KG1 (cell line): Measurements from ENCODE around the gene PHF12.

ENCODE experiments used
- DNase-seq: peaks from one replicate; lab custom pipeline; 2025; lab: John Stamatoyannopoulos, UW

PHF12 gene

GRCh38 chr17:28975031-28975430 lies 23.7 kb upstream of the PHF12 start:
- DNase-seq = no peak

- DNase-seq = no peak
Observed at GRCh38 chr17:28974451-28974850, 23.1 kb upstream of the PHF12 start.

GRCh38 chr17:28973425-28973824 lies 22.1 kb upstream of the PHF12 start:
- no peak for DNase-seq

GRCh38 chr17:28972437-28972836 lies 21.1 kb upstream of the PHF12 start:
- no peak for DNase-seq

GRCh38 chr17:28970879-28971278 lies 19.6 kb upstream of the PHF12 start:
- DNase-seq = no peak

- no peak for DNase-seq
Observed at GRCh38 chr17:28969706-28970393, 18.5 kb upstream of the PHF12 start.

GRCh38 chr17:28968914-28969295 lies 17.6 kb upstream of the PHF12 start:
- DNase-seq = no peak

GRCh38 chr17:28968231-28968913 lies 17.1 kb upstream of the PHF12 start:
- DNase-seq = no peak

- DNase-seq = no peak
Observed at GRCh38 chr17:28967221-28968135, 16.2 kb upstream of the PHF12 start.

GRCh38 chr17:28963841-28964240 lies 12.5 kb upstream of the PHF12 start:
- DNase-seq = no peak

- no peak for DNase-seq
Observed at GRCh38 chr17:28963055-28963611, 11.8 kb upstream of the PHF12 start.

- DNase-seq = no peak
Observed at GRCh38 chr17:28961391-28961790, 10.1 kb upstream of the PHF12 start.

- DNase-seq = no peak
Observed at GRCh38 chr17:28960256-28961061, 9.1 kb upstream of the PHF12 start.

- DNase-seq = no peak
Observed at GRCh38 chr17:28959471-28959871, 8.2 kb upstream of the PHF12 start.

GRCh38 chr17:28958820-28959455 lies 7.6 kb upstream of the PHF12 start:
- DNase-seq = no peak

GRCh38 chr17:28957992-28958355 lies 6.7 kb upstream of the PHF12 start:
- no peak for DNase-seq

GRCh38 chr17:28957277-28957991 lies 6.1 kb upstream of the PHF12 start:
- DNase-seq = no peak

- DNase-seq = no peak
Observed at GRCh38 chr17:28956861-28957260, 5.5 kb upstream of the PHF12 start.

GRCh38 chr17:28956112-28956511 lies 4.8 kb upstream of the PHF12 start:
- DNase-seq = no peak

GRCh38 chr17:28955408-28955807 lies 4.1 kb upstream of the PHF12 start:
- no peak for DNase-seq

GRCh38 chr17:28954886-28955285 lies 3.6 kb upstream of the PHF12 start:
- DNase-seq = no peak
